HepG2 (cell line): ENCODE measurements around the gene GNG7. TPM values are rescaled to one million over a fixed set of nuclear protein-coding genes. Genes with fewer than 3 reads are reported as not detected.

ENCODE experiments used
- AGO2 ChIP-seq: fragments of 200-400 bp; formaldehyde crosslinking; optimal IDR thresholded peaks from 2 replicates; pipeline ENCODE3; 2017; ENCODE audit warnings: mild to moderate bottlenecking, low read depth, low read length, moderate library complexity
- E2F1 ChIP-seq: sonication (generic); formaldehyde crosslinking; IDR thresholded peaks from 2 replicates; pipeline ENCODE4 v1.5.0; 2020; ENCODE audit warnings: missing genetic modification reagents
- HINFP ChIP-seq: sonication (generic); formaldehyde crosslinking; IDR thresholded peaks from 2 replicates; pipeline ENCODE4 v1.4.0; 2020; ENCODE audit warnings: low read depth, mild to moderate bottlenecking, missing genetic modification reagents
- IKZF5 ChIP-seq: IDR thresholded peaks from 2 replicates; pipeline ENCODE4 v1.6.1; 2018; ENCODE audit warnings: missing genetic modification reagents, mild to moderate bottlenecking, missing compliant biosample characterization
- ISL2 ChIP-seq: sonication (generic); formaldehyde crosslinking; IDR thresholded peaks from 2 replicates; pipeline ENCODE4 v1.5.0; 2020; ENCODE audit warnings: missing genetic modification reagents
- KDM5A ChIP-seq: fragments of 200-600 bp; sonication (generic); IDR thresholded peaks from 2 replicates; pipeline ENCODE4 v1.7.0; 2018; ENCODE audit warnings: antibody characterized with exemption, mild to moderate bottlenecking, low read length, borderline replicate concordance
- MAF1 ChIP-seq: sonication (generic); formaldehyde crosslinking; IDR thresholded peaks from 2 replicates; pipeline ENCODE4 v1.5.0; 2020; ENCODE audit warnings: missing genetic modification reagents, borderline replicate concordance
- MLX ChIP-seq: IDR thresholded peaks from 2 replicates; pipeline ENCODE4 v1.6.1; 2016
- NONO ChIP-seq, 2 experiments: fragments of 450-650 bp in 1 of 2; sonication (generic) in 1 of 2; formaldehyde crosslinking in 1 of 2; IDR thresholded peaks in 1 of 2; conservative IDR thresholded peaks in 1 of 2; 2 replicates each; pipeline versions ENCODE4 v1.6.1 to v1.8.0; 2017 to 2022; ENCODE audit warnings: mild to moderate bottlenecking in 1 of 2, missing genetic modification reagents in 1 of 2, moderate library complexity in 1 of 2
- RXRA ChIP-seq: sonication (generic); formaldehyde crosslinking; IDR thresholded peaks from 2 replicates; pipeline ENCODE4 v1.5.1; 2020; ENCODE audit warnings: missing genetic modification reagents
- SKIL ChIP-seq: sonication (generic); formaldehyde crosslinking; IDR thresholded peaks from 2 replicates; pipeline ENCODE4 v1.8.0; 2022; ENCODE audit warnings: missing genetic modification reagents, mild to moderate bottlenecking, moderate library complexity, borderline replicate concordance
- UBTF ChIP-seq: sonication (generic); formaldehyde crosslinking; IDR thresholded peaks from 2 replicates; pipeline ENCODE4 v1.4.0; 2020; ENCODE audit warnings: mild to moderate bottlenecking, missing genetic modification reagents
- ZBTB7A ChIP-seq: sonication (generic); formaldehyde crosslinking; IDR thresholded peaks from 2 replicates; pipeline ENCODE4 v1.8.0; 2022; ENCODE audit warnings: mild to moderate bottlenecking, missing genetic modification reagents
- ZIK1 ChIP-seq: sonication (generic); formaldehyde crosslinking; IDR thresholded peaks from 2 replicates; pipeline ENCODE4 v1.5.0; 2020; ENCODE audit warnings: mild to moderate bottlenecking, low read depth, missing genetic modification reagents, borderline replicate concordance
- ZNF180 ChIP-seq: sonication (generic); formaldehyde crosslinking; IDR thresholded peaks from 2 replicates; pipeline ENCODE4 v1.4.0; 2020; ENCODE audit warnings: low read depth, missing genetic modification reagents, borderline replicate concordance
- ZNF337 ChIP-seq: sonication (generic); formaldehyde crosslinking; IDR thresholded peaks from 2 replicates; pipeline ENCODE4 v1.5.1; 2020; ENCODE audit warnings: missing genetic modification reagents, low read depth, mild to moderate bottlenecking, borderline replicate concordance
- ZNF382 ChIP-seq: sonication (generic); formaldehyde crosslinking; IDR thresholded peaks from 2 replicates; pipeline ENCODE4 v1.5.0; 2020; ENCODE audit warnings: missing genetic modification reagents, mild to moderate bottlenecking, borderline replicate concordance
- ZNF430 ChIP-seq: sonication (generic); formaldehyde crosslinking; IDR thresholded peaks from 2 replicates; pipeline ENCODE4 v1.9.0; 2021; ENCODE audit warnings: mild to moderate bottlenecking, missing genetic modification reagents
- ZNF460 ChIP-seq: sonication (generic); formaldehyde crosslinking; IDR thresholded peaks from 2 replicates; pipeline ENCODE4 v1.5.1; 2020; ENCODE audit warnings: missing genetic modification reagents, mild to moderate bottlenecking, borderline replicate concordance
- polyA plus RNA-seq, 8 experiments: library from polyadenylated mRNA; depleted of rRNA in 3 of 8; stranded (reverse) in 7 of 8; unstranded in 1 of 8; fragments of >200 nt; fragmentation: Illumina TruSeq in 4 of 8; extraction: Trizol in 4 of 8; gene quantifications; 2 replicates each; pipeline versions ENCODE4 v1.2.1 to v1.2.3, GENCODE V29; 2011 to 2016; ENCODE audit warnings: low read depth in 4 of 8, missing spikeins in 1 of 8, mixed read lengths in 1 of 8; ENCODE audit not compliant: insufficient read depth in 1 of 8
- total RNA-seq, 5 experiments: library from RNA; depleted of rRNA; stranded (reverse); fragments of >200 nt; fragmentation: Illumina TruSeq; extraction: Trizol; gene quantifications; 2 replicates each; pipeline ENCODE4 v1.2.3, GENCODE V29; 2016; ENCODE audit warnings: low read depth in 1 of 5

The GNG7 gene
- total and polyA plus RNA-seq, 2 of the 13 experiments (the other 11 are each of a cell fraction or from before 2014, with no cell fraction given) = 1.4 to 3.3 TPM

- TF ChIP-seq AGO2 (no peak), ZNF460 (CRISPR knock-in tag) (no peak), E2F1 (no peak), MLX (CRISPR knock-in tag) (no peak), RXRA (CRISPR knock-in tag) (no peak), ZNF382 (no peak), ISL2 (CRISPR knock-in tag) (no peak), ZNF337 (CRISPR knock-in tag) (no peak), IKZF5 (CRISPR knock-in tag) (no peak), KDM5A (no peak), ZNF430 (CRISPR knock-in tag) (0 out of 2 replicates have a peak, but pooled peaks have one; percentile 34), SKIL (peak; percentile 28; the same call in 1 of the 2 replicates), UBTF (CRISPR knock-in tag) (no peak), ZBTB7A (CRISPR knock-in tag) (0 out of 2 replicates have a peak, but pooled peaks have one; percentile 19), ZIK1 (CRISPR knock-in tag) (no peak), MAF1 (CRISPR knock-in tag) (no peak), HINFP (no peak), ZNF180 (CRISPR knock-in tag) (no peak), NONO (IDR thresholded peaks at IDR 0.05) (no peak), NONO (CRISPR knock-in tag; conservative IDR thresholded peaks at IDR 0.05) (0 out of 2 replicates have a peak, but pooled peaks have one; percentile 21)
Measured at GRCh38 chr19:2555422-2556220, 146.9 kb downstream of the GNG7 start (continued).
